Measurements from ENCODE around the gene SLC13A3. TPM values are rescaled to one million over a fixed set of nuclear protein-coding genes. Genes with fewer than 3 reads are reported as not detected.

The SLC13A3 gene
- total RNA-seq, 1 donor from 2014 or later, result 2.9 TPM

GRCh38 chr20:46559685-46560440, 91.4 kb downstream of the SLC13A3 start:
- no peaks in the 10 kb centered on the region for H3K4me1 Mint-ChIP-seq (ENCODE audit: low read depth)
- no peak overlapping the region for H3K4me3 Mint-ChIP-seq (ENCODE audit: low read depth)
- H3K27me3 Mint-ChIP-seq, result peaks cover 3% of the 10 kb centered on the region
- no peak for TF ChIP-seq CTCF (IDR thresholded peaks at IDR 0.05; ENCODE audit: unreplicated experiment)
- no peaks in the 10 kb centered on the region for H3K9me3 Mint-ChIP-seq (ENCODE audit: low read depth)
- no peak overlapping the region for H3K27ac Mint-ChIP-seq
- H3K36me3 Mint-ChIP-seq (ENCODE audit: insufficient read depth), result no peaks in the 10 kb centered on the region
- DNase-seq (ENCODE audit: low spot score, unreplicated experiment), result no peak

GRCh38 chr20:46559001-46559400, 92.3 kb downstream of the SLC13A3 start:
- TF ChIP-seq CTCF (IDR thresholded peaks at IDR 0.05; ENCODE audit: unreplicated experiment), result no peak
- no peak overlapping the region for H3K27ac Mint-ChIP-seq
- peaks cover 3% of the 10 kb centered on the region for H3K27me3 Mint-ChIP-seq
- DNase-seq (ENCODE audit: low spot score, unreplicated experiment), result no peak
- H3K9me3 Mint-ChIP-seq (ENCODE audit: low read depth), result no peaks in the 10 kb centered on the region
- H3K36me3 Mint-ChIP-seq (ENCODE audit: insufficient read depth), result no peaks in the 10 kb centered on the region
- no peaks in the 10 kb centered on the region for H3K4me1 Mint-ChIP-seq (ENCODE audit: low read depth)
- no peak overlapping the region for H3K4me3 Mint-ChIP-seq (ENCODE audit: low read depth)

- H3K9me3 Mint-ChIP-seq (ENCODE audit: low read depth), result no peaks in the 10 kb centered on the region
- TF ChIP-seq CTCF (IDR thresholded peaks at IDR 0.05; ENCODE audit: unreplicated experiment), result no peak
- H3K27ac Mint-ChIP-seq, result no peak overlapping the region
- no peaks in the 10 kb centered on the region for H3K4me1 Mint-ChIP-seq (ENCODE audit: low read depth)
- no peak for DNase-seq (ENCODE audit: low spot score, unreplicated experiment)
- H3K36me3 Mint-ChIP-seq (ENCODE audit: insufficient read depth), result no peaks in the 10 kb centered on the region
- no peak overlapping the region for H3K4me3 Mint-ChIP-seq (ENCODE audit: low read depth)
- H3K27me3 Mint-ChIP-seq, result peaks cover 3% of the 10 kb centered on the region
These were observed 92.7 kb downstream of the SLC13A3 start for GRCh38 chr20:46558511-46558959.

- DNase-seq (ENCODE audit: low spot score, unreplicated experiment), result no peak
- Mint-ChIP-seq H3K27ac (no peak overlapping the region), H3K27me3 (peaks cover 3% of the 10 kb centered on the region), H3K4me3 (ENCODE audit: low read depth) (no peak overlapping the region), H3K4me1 (ENCODE audit: low read depth) (no peaks in the 10 kb centered on the region), H3K36me3 (ENCODE audit: insufficient read depth) (no peaks in the 10 kb centered on the region), H3K9me3 (ENCODE audit: low read depth) (no peaks in the 10 kb centered on the region)
- no peak for TF ChIP-seq CTCF (IDR thresholded peaks at IDR 0.05; ENCODE audit: unreplicated experiment)
These were observed 93.9 kb downstream of the SLC13A3 start for GRCh38 chr20:46557231-46557956.

- no peak overlapping the region for H3K27ac Mint-ChIP-seq
- no peak for TF ChIP-seq CTCF (IDR thresholded peaks at IDR 0.05; ENCODE audit: unreplicated experiment)
- DNase-seq (ENCODE audit: low spot score, unreplicated experiment), result no peak
- peaks cover 3% of the 10 kb centered on the region for H3K27me3 Mint-ChIP-seq
- H3K36me3 Mint-ChIP-seq (ENCODE audit: insufficient read depth), result no peaks in the 10 kb centered on the region
- H3K4me3 Mint-ChIP-seq (ENCODE audit: low read depth), result no peak overlapping the region
- no peaks in the 10 kb centered on the region for H3K4me1 Mint-ChIP-seq (ENCODE audit: low read depth)
- H3K9me3 Mint-ChIP-seq (ENCODE audit: low read depth), result no peaks in the 10 kb centered on the region
These were observed 95.8 kb downstream of the SLC13A3 start for GRCh38 chr20:46555370-46555956.

Measured in progenitor cell of endocrine pancreas (in vitro differentiated cells).